RPMI8226 (cell line): ENCODE results near the gene GRIK2.

Experiments
- DNase-seq: peaks from one replicate; pipeline ENCODE4 v3.0.0-alpha.2; 2015

The GRIK2 gene

DNA sequence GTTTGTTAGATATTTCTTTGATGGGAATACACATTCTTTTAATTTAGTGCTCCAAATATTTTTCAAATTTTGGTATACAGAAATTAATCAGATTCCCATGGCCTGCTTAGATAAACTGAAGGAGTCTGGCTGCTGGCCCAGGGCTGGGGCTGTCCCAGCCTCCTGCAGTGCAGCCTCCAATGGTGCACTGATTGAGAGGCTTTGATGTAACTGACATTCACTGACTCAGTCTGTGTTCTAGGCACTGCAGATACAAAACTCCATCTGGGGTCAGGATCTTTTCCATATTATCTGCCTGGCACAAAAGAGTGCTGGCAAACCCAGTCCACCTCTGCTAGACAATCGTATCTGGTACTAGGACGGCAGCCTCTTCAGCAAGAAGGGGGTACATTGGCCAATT lies 64.8 kb downstream of the GRIK2 start:
- DNase-seq: no peak

GRCh38 chr6:101458826-101459225 lies 65.3 kb downstream of the GRIK2 start:
- no peak for DNase-seq

DNA sequence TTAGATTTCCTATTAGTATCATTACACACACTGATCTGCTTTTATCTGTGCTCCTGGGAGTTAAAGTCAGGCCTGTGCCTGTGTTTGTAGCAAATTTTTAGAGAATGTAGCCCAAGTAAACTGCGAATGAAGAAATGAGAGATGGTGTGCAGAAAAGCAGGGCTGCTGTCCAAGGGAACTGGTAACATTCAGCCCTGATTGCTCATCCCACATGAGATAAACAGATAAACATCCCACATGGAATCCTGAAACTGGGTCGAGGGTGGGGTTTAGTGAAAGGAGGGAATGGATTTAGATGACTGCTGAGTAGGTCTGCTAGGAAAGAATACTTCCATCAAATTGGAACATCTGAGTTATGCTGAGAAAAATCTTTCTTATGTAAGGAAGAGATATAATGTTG lies 69.1 kb downstream of the GRIK2 start:
- no peak for DNase-seq

DNA sequence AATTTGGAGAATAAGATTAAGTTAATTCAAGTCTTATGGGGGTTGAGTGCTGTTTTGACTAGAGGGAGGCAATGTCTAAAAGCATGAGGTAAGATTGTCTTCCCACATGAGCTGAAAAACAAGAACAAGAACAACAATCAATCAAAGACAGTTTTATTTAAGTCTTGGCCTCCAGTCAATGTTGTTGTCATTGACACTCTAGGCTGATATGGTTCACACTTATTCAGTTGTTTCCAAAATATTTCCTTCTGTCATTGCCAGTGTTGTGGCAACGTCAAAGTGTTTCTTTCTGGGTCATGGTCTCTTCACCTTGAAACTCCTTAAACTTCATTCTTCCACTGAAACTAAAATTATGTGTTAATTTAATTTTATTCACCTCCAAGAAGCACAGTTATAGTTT lies 72.4 kb downstream of the GRIK2 start:
- DNase-seq: no peak

DNA sequence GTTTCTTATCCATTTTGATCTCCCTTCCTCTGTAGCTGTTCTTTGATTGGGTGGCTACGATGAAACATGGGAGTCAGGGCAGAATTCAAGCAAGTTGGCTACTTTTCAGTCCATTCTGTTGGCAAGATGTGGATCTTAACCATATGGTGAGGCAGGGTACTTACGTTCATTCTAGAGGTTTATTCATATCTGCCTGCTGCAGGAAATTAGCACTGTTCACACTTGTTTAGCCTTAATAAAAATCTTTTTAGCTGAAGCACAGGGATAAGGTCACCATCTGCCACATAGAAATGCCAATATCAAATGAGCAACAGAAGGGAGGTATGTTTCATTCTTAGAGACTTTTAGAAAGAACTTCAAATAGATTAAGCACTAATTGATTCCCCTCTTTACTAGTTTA lies 83.9 kb downstream of the GRIK2 start:
- DNase-seq: no peak

DNA sequence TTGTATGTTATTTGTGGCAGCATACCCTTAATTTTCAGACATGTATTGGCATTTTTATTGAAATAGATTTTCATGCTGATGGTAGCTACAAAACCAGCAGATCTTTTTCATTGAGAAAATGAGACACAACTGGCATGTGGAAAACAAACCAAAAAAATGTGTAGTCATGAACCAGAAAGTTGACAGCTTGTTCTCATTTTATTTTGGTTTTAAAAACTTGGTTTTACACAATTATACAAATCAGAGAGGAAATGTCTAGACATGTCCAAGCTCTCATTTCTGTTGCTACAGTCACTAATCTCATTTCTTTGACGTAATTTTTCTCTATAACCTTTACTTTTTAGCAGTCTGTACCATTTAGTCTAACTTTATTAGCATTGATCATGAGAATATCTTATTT lies 85.4 kb downstream of the GRIK2 start:
- DNase-seq: no peak

DNA sequence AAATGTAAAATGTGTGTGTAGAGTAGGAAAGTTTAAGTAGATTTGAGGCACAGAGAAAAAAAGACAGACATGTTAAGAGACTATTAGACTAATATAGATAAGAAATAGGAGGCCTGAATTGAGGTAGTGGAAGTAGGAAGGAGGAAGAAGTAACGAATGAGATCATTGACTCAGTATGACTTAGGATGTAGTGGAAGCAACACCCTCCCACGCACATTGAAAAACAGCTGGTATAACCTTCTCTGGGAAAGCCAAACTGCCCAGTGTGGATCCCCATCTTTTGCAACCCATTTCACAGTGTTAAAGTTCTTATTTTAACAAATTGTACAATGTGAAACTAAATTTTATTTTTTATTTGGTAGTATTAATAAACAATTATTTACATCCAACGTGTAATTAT lies 89.1 kb downstream of the GRIK2 start:
- no peak for DNase-seq

DNA sequence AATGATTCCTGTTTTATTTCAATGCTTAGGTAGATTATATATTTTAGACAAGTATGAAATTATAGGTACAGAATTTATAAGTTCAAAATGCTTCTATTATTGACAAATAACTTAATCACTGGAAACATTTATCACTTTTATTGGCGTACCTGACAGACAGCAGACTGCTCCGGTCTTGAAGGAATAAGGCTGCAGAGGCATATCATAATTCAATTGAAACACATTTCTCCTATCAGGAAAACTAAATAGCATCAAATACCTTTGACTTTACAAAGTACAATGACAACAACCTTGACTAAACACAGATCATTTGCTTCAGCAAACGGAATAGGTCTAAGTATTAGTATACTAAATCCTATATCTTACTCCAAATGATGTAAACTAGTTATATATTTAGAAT lies 91.3 kb downstream of the GRIK2 start:
- DNase-seq: no peak

GRCh38 chr6:101486124-101486523 lies 92.6 kb downstream of the GRIK2 start:
- DNase-seq: no peak

DNA sequence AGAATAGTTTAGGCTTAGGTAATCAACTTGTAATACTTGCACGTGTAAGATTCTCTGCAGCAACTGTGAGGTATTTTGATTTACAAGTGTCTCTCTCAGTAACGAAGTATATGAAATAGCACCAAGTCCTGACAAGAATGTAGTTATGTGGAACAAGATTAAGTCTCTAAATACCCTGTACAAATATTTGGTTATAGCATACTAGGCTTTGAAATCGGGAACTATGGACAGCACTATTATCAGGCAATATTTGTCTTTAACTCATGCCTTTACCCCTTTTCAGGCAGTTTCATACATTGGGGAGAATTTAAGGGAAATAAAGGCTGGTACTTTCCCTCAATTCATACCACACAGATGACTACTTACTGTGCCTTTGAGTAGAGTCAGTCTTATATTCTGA lies 93.2 kb downstream of the GRIK2 start:
- DNase-seq: no peak

- no peak for DNase-seq
Observed at GRCh38 chr6:101489456-101489855, 95.9 kb downstream of the GRIK2 start.

DNA sequence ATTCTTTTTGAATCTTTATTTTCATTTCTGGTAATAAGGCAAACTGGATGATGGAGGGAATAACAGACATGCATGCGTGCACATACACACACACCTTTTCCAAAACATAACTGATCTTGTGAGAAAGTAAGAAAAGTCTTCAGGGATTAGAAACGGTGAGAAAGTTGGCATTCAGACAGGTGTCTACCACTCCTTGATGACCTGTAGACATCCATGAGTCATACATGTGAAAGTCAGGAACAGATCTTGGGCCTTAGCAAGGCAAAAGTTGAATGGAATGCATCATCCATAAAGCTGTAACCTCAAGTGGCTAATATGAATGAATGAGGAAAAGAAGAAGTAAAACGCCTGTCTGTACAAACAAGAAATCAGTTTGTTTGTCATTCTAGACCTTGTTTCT lies 97.3 kb downstream of the GRIK2 start:
- no peak for DNase-seq

- DNase-seq: no peak
Observed at GRCh38 chr6:101502818-101503217, 109.3 kb downstream of the GRIK2 start.

- no peak for DNase-seq
Observed at GRCh38 chr6:101509536-101509935, 116.0 kb downstream of the GRIK2 start.

DNA sequence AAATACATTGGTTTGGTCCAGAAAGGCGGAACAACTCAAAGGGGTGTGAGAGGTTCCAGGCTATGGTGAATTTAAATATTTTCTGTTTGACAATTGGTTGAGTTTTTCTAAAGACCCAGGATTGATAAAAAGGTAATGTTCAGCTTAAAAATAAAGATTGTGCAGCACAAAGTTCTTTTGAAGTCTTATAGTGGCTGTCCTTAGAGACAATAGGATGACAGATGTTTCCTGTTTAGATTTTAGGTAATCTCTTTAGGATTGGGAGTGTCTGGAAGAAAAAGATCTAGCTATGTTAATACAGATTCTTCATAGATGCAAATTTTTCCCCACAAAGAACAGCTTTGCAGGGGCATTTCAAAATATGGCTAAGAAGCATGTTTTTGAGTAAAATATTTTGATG lies 119.7 kb downstream of the GRIK2 start:
- DNase-seq: no peak

GRCh38 chr6:101516578-101516977 lies 123.1 kb downstream of the GRIK2 start:
- no peak for DNase-seq

- no peak for DNase-seq
Observed at GRCh38 chr6:101517632-101518031, 124.1 kb downstream of the GRIK2 start.

- no peak for DNase-seq
Observed at GRCh38 chr6:101522254-101522653, 128.7 kb downstream of the GRIK2 start.

GRCh38 chr6:101527467-101527866 lies 134.0 kb downstream of the GRIK2 start:
- no peak for DNase-seq

- no peak for DNase-seq
Observed at GRCh38 chr6:101528801-101529200, 135.3 kb downstream of the GRIK2 start.

GRCh38 chr6:101531538-101531937 lies 138.0 kb downstream of the GRIK2 start:
- no peak for DNase-seq

DNA sequence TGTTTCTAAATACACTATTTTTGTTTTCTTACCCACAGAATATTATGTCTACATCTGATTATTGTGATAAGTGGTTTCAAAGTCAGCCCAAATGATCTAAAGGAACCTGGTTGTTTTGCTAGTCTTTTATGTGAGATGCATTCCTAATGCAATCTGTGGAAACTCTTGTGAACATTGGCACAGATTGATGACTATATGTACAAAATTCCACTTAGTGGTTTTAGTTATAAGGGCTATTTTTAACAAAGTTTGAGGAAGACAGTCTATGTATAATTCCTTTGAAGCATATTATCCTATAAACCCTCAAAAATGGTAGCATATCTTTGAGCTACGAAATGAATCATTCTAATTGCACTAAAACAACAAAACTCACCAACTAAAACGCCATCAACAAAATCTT lies 140.9 kb downstream of the GRIK2 start:
- no peak for DNase-seq

- no peak for DNase-seq
Observed at GRCh38 chr6:101534821-101535220, 141.3 kb downstream of the GRIK2 start.

DNA sequence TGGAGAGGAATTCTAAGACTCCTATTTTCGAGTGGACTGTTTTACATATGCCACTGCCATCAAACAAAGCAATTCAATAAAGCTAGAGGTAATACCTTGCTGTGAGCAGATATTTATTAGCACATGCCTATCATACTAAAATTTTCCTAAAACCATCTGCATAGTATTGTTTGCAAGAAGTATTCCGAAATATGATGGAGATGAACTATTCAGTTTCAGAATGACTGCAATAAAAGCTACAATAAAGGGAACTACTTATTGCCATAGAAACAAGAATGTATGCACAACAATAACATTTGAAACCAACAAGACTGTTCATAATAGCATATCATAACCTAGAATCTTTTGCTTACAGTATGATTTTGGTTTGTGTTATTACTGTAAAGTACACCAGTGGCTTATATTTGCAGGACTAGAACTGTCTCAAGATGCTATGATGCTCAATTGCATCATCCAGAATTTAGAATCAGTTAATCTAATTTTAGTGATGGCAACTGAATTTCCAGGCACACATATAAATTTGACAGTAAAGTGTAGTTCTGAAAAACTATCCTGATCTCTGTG lies 144.3 kb downstream of the GRIK2 start:
- DNase-seq: no peak

DNA sequence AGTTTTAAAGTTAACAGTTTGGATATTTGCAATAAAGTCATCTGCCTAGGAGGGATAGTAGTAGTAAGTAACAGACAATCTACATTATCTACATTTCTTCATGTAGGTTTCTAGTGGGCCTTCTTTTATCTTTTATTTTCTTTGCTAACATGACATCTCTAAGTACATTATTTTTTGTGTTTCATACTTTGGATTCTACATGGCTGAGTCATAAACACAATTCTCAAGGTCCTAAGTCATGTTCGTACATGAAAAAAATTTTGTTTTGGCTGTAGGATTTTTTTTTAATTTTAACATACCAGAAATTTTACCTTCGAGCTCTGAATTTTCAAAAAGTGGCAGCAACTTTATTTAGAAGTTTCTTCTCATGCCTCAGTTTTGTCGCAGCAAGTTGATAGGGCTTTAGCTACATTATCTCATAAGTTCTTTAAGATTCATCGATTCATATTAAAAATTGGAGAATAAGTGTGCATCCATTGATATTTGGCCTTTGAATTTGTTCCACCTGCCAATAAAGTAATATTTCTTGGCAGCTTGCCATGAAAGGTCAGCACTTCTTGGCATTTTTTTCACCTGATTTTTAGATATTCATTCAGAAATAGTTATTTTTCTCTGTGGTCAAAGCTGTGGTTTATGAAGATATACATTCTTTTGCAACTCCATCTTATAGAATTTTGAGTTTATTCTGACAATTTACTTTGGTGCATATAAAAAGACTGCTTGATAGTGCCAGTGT lies 146.2 kb downstream of the GRIK2 start:
- no peak for DNase-seq
